Measurements from ENCODE around the gene PCDHGB7. TPM values are rescaled to one million over a fixed set of nuclear protein-coding genes. Genes with fewer than 3 reads are reported as not detected.

Gene PCDHGB7
- total RNA-seq, 4 donors from 2014 or later, result 7.0 to 10.1 (median 9.1) TPM

DNA sequence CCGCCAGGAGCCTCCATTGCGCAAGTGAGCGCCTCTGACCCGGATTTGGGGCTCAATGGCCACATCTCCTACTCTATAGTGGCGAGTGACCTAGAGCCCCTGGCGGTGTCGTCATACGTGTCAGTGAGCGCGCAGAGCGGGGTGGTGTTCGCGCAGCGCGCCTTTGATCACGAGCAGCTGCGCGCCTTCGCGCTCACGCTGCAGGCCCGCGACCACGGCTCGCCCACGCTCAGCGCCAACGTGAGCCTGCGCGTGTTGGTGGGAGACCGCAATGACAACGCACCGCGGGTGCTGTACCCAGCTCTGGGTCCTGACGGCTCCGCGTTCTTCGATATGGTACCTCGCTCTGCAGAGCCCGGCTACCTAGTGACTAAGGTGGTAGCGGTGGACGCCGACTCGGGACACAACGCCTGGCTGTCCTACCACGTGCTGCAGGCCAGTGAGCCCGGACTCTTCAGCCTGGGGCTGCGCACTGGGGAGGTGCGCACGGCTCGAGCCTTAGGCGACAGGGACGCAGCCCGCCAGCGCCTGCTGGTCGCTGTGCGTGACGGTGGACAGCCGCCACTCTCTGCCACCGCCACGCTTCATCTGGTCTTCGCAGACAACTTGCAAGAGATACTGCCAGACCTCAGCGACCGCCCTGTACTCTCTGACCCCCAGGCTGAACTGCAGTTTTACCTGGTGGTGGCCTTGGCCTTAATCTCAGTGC, 7.7 kb upstream of the PCDHGB7 start:
- WGBS, 2 donors (ENCODE audit: low coverage in 1 of 2), result 42 to 66% methylated on average over 4 to 51 of the region's 64 CpGs
- TF ChIP-seq POLR2AphosphoS5 (IDR thresholded peaks at IDR 0.05), result no peak
- TF ChIP-seq, protein P1, sequence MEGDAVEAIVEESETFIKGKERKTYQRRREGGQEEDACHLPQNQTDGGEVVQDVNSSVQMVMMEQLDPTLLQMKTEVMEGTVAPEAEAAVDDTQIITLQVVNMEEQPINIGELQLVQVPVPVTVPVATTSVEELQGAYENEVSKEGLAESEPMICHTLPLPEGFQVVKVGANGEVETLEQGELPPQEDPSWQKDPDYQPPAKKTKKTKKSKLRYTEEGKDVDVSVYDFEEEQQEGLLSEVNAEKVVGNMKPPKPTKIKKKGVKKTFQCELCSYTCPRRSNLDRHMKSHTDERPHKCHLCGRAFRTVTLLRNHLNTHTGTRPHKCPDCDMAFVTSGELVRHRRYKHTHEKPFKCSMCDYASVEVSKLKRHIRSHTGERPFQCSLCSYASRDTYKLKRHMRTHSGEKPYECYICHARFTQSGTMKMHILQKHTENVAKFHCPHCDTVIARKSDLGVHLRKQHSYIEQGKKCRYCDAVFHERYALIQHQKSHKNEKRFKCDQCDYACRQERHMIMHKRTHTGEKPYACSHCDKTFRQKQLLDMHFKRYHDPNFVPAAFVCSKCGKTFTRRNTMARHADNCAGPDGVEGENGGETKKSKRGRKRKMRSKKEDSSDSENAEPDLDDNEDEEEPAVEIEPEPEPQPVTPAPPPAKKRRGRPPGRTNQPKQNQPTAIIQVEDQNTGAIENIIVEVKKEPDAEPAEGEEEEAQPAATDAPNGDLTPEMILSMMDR (IDR thresholded peaks at IDR 0.05), result no peak
- no peak for TF ChIP-seq EP300 (IDR thresholded peaks at IDR 0.05; ENCODE audit: low read depth)
- no peak for TF ChIP-seq POLR2A (IDR thresholded peaks at IDR 0.05)
- in situ Hi-C loops (cut with MboI; ENCODE audit: low pct_ligation_motif_present in 1 of 4, low pct_unique_long_range_greater_than_20kb in 1 of 4, low sequenced_read_pairs in 3 of 4), result loop anchor here in 2 of 4 donors (10.0 kb wide), 2 partner anchors 145 to 155 kb away; no protein-coding TSS in a partner anchor
- Histone ChIP-seq H3K4me3 (no peak overlapping the region), H3K9me3 (peaks cover 50 to 94% of the 10 kb centered on the region in 2 donors), H3K27ac (no peak overlapping the region), H3K4me1 (no peaks in the 10 kb centered on the region), H3K36me3 (no peaks in the 10 kb centered on the region), H3K27me3 (peaks cover 23% of the 10 kb centered on the region)
- DNase-seq, result no peak
- intact Hi-C loops (cut with DNase I; ENCODE audit: low total_unique reads), result loop anchor here (10.0 kb wide), 2 partner anchors 115 to 155 kb away; no protein-coding TSS in a partner anchor

DNA sequence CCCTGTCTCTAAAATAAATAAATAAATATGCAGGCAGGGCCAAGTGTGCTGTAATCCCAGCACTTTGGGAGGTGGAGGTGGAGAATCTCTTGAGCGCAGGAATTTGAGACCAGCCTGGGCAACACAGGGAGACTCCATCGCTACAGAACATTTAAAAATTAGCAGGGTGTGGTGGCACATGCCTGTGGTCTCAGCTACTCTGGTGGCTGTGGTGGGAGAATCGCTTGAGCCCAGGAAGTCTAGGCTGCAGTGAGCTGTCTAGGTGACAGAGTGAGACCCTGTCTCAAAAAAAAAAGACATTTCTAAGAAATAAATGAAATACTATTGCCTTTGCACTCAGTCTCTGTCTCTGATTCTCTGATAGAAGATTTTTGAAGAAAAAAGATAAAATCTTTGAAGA, 5.9 kb upstream of the PCDHGB7 start:
- Histone ChIP-seq H3K9me3 (peaks cover 49 to 92% of the 10 kb centered on the region in 2 donors), H3K36me3 (no peaks in the 10 kb centered on the region), H3K27me3 (peaks cover 19% of the 10 kb centered on the region), H3K4me3 (no peak overlapping the region), H3K27ac (no peak overlapping the region), H3K4me1 (no peaks in the 10 kb centered on the region)
- TF ChIP-seq EP300 (IDR thresholded peaks at IDR 0.05; ENCODE audit: low read depth) (no peak), POLR2AphosphoS5 (IDR thresholded peaks at IDR 0.05) (no peak), POLR2A (IDR thresholded peaks at IDR 0.05) (no peak)
- TF ChIP-seq, protein P1 (IDR thresholded peaks at IDR 0.05), result no peak
- DNase-seq, result no peak
- in situ Hi-C loops (cut with MboI; ENCODE audit: low pct_ligation_motif_present in 1 of 4, low pct_unique_long_range_greater_than_20kb in 1 of 4, low sequenced_read_pairs in 3 of 4) (loop anchor here in 1 of 4 donors (10.0 kb wide), 1 partner anchor 143 kb away; no protein-coding TSS in a partner anchor), intact Hi-C loops (cut with DNase I; ENCODE audit: low total_unique reads) (loop anchor here (10.0 kb wide), 1 partner anchor 153 kb away; no protein-coding TSS in a partner anchor)
- WGBS, 2 donors (ENCODE audit: low coverage in 1 of 2), result 62 to 76% methylated on average over 3 of the region's 3 CpGs

DNA sequence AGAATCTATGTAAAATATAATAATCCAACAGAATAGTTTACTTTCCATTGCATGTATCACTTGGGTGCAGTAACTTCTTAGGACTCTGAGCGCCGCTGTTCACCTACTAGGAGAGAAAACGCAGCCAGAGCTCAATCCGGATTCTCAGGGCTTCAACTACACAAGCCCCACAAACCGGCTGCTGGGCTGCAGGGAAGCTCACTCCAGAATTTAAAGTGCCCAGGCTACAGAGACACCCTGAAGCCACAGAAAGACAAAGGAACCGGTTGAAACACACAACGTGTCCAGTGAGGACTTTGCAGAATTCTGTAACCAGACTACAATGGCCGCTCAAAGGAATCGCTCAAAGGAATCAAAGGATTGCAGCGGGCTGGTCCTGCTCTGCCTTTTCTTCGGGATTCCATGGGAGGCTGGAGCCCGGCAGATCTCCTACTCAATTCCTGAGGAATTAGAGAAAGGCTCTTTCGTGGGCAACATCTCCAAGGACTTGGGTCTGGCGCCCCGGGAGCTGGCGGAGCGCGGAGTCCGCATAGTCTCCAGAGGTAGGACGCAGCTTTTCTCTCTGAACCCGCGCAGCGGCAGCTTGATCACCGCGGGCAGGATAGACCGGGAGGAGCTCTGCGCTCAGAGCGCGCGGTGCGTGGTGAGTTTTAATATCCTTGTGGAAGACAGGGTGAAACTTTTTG, 4.5 kb upstream of the PCDHGB7 start, which contains the start of gene PCDHGA10:
Gene PCDHGA10, plus strand, starts transcription at position 134 of the 686 bp plus-strand sequence. Its CDS starts 189 bp downstream, at position 323.
- WGBS, 2 donors (ENCODE audit: low coverage in 1 of 2), result 27 to 34% methylated on average over 3 to 31 of the region's 31 CpGs
- intact Hi-C loops (cut with DNase I; ENCODE audit: low total_unique reads), result loop anchor here (10.0 kb wide), 1 partner anchor 152 kb away; no protein-coding TSS in a partner anchor
- TF ChIP-seq POLR2AphosphoS5 (IDR thresholded peaks at IDR 0.05), result no peak
- TF ChIP-seq, protein P1 (IDR thresholded peaks at IDR 0.05), result peak; percentile 23 to 54 (median 41)
- Histone ChIP-seq H3K4me1 (no peaks in the 10 kb centered on the region), H3K36me3 (no peaks in the 10 kb centered on the region), H3K27ac (peak within 1 kb of the TSS in 1 of 4 donors; percentile 2), H3K4me3 (peak within 1 kb of the TSS in 3 of 4 donors; percentile 16 to 44 (median 18)), H3K27me3 (peaks cover 8% of the 10 kb centered on the region), H3K9me3 (peaks cover 50 to 92% of the 10 kb centered on the region in 2 donors)
- in situ Hi-C loops (cut with MboI; ENCODE audit: low pct_ligation_motif_present in 1 of 4, low pct_unique_long_range_greater_than_20kb in 1 of 4, low sequenced_read_pairs in 3 of 4), result loop anchor here in 1 of 4 donors (10.0 kb wide), 1 partner anchor 142 kb away; no protein-coding TSS in a partner anchor
- peak; percentile 62 for DNase-seq

All from transverse colon (tissue), 4 donors.